HCT116 (cell line): ENCODE measurements around the gene FYCO1. TPM values are rescaled to one million over a fixed set of nuclear protein-coding genes. Genes with fewer than 3 reads are reported as not detected.

ENCODE experiments used
- ATAC-seq: fragments of 200-7000 bp; cut with Tn5 transposase; 2 replicates; pipeline ENCODE4 v1.9.1; 2020; ENCODE audit warnings: mild to moderate bottlenecking, moderate library complexity
- BruUV-seq: library from RNA; stranded (reverse); fragments of 400-500 nt; replicated peaks from 2 replicates; lab custom pipeline; 2021; lab: Mats Ljungman, UMichigan
- CTCF ChIA-PET: fragments of 300-600 bp; sonication (Branson Sonifier 250); formaldehyde crosslinking; loops from one replicate; lab custom pipeline; 2021; ENCODE audit warnings: antibody characterized with exemption; lab: Charles Lee
- POLR2A ChIA-PET: fragments of 300-600, 350-600 bp; sonication (Branson Sonifier 250); formaldehyde crosslinking; loops from one replicate; lab custom pipeline; 2021; ENCODE audit warnings: antibody characterized with exemption; lab: Charles Lee
- RAD21 ChIA-PET, 2 experiments: fragments of 300-600 bp; sonication (Branson Sonifier 250); formaldehyde crosslinking; loops; one replicate each; lab custom pipeline; 2023; ENCODE audit warnings: low total read pairs in 2 of 2; ENCODE audit not compliant: uncharacterized antibody in 2 of 2, unreplicated experiment in 2 of 2, low non-redundant PET in 1 of 2; lab: Charles Lee
- DNase-seq: peaks from one replicate; pipeline ENCODE4 v3.0.0-alpha.2; 2010; ENCODE audit warnings: low read depth, low spot score
- H2AFZ ChIP-seq: fragments of 200-600 bp; shearing (Covaris generic), sonication (generic); 2 replicates; pipeline ENCODE4 v1.6.1; 2017; ENCODE audit warnings: low read depth, mixed run types, mixed read lengths, antibody characterized with exemption, low read length; ENCODE audit not compliant: poor library complexity, severe bottlenecking
- H3K27ac ChIP-seq: 2 replicates; pipeline ENCODE4 v1.5.1; 2012; ENCODE audit warnings: low read depth, low read length
- H3K27me3 ChIP-seq: fragments of 200-600 bp; sonication (generic); 2 replicates; pipeline ENCODE4 v1.6.1; 2016; ENCODE audit warnings: mixed run types, low read length, mixed read lengths; ENCODE audit not compliant: insufficient read depth
- H3K36me3 ChIP-seq, 2 experiments: fragments of 200-500 bp in 1 of 2; fragments of 200-600 bp in 1 of 2; sonication (Bioruptor generic) in 1 of 2; sonication (generic) in 1 of 2; 2 replicates each; pipeline versions ENCODE4 v1.5.1 to v1.6.1; 2014 to 2016; ENCODE audit warnings: low read length in 2 of 2, inconsistent platforms in 1 of 2, mixed read lengths in 1 of 2, mixed run types in 1 of 2; ENCODE audit not compliant: insufficient read depth in 2 of 2, control insufficient read depth in 1 of 2
- H3K4me1 ChIP-seq, 2 experiments: fragments of 200-600 bp in 1 of 2; sonication (generic) in 1 of 2; 2 replicates each; pipeline versions ENCODE4 v1.5.1 to v1.6.1; 2012 to 2017; ENCODE audit warnings: low read length in 2 of 2, inconsistent platforms in 1 of 2, mild to moderate bottlenecking in 1 of 2, mixed read lengths in 1 of 2, mixed run types in 1 of 2, moderate library complexity in 1 of 2; ENCODE audit not compliant: insufficient read depth in 2 of 2, control insufficient read depth in 1 of 2
- H3K4me2 ChIP-seq: fragments of 200-600 bp; sonication (generic); 2 replicates; pipeline ENCODE4 v1.6.1; 2017; ENCODE audit warnings: mixed run types, low read length, mixed read lengths
- H3K4me3 ChIP-seq, 2 experiments: fragments of 200-600 bp in 1 of 2; sonication (generic) in 1 of 2; replicated peaks in 1 of 2; 2 replicates each; pipeline ENCODE4 v1.5.1; 2011 to 2016; ENCODE audit warnings: low read length in 2 of 2, control low read depth in 1 of 2, low read depth in 1 of 2, mild to moderate bottlenecking in 1 of 2, mixed read lengths in 1 of 2, mixed run types in 1 of 2
- H3K79me2 ChIP-seq: fragments of 200-600 bp; sonication (generic); 2 replicates; pipeline ENCODE4 v1.6.1; 2017; ENCODE audit warnings: mild to moderate bottlenecking, mixed run types, low read length, moderate library complexity, mixed read lengths; ENCODE audit not compliant: insufficient read depth
- H3K9ac ChIP-seq: fragments of 200-600 bp; sonication (generic); 2 replicates; pipeline ENCODE4 v1.6.1; 2016; ENCODE audit warnings: low read length, mixed read lengths
- H3K9me2 ChIP-seq: fragments of 200-600 bp; sonication (generic), shearing (Covaris generic); 2 replicates; pipeline ENCODE4 v1.6.1; 2017; ENCODE audit warnings: mixed run types, mild to moderate bottlenecking, moderate library complexity; ENCODE audit not compliant: insufficient read depth
- H3K9me3 ChIP-seq, 2 experiments: fragments of 200-500 bp in 1 of 2; fragments of 200-600 bp in 1 of 2; sonication (Bioruptor generic) in 1 of 2; sonication (generic) in 1 of 2; 2 replicates each; pipeline ENCODE4 v1.6.1; 2014 to 2017; ENCODE audit warnings: low read length in 2 of 2, mixed read lengths in 2 of 2, inconsistent platforms in 1 of 2, low read depth in 1 of 2, mild to moderate bottlenecking in 1 of 2, mixed run types in 1 of 2, moderate library complexity in 1 of 2; ENCODE audit not compliant: control insufficient read depth in 1 of 2, insufficient read depth in 1 of 2
- H4K20me1 ChIP-seq: fragments of 200-600 bp; sonication (generic), shearing (Covaris generic); 2 replicates; pipeline ENCODE4 v1.6.1; 2017; ENCODE audit warnings: mixed run types, mild to moderate bottlenecking, moderate library complexity; ENCODE audit not compliant: insufficient read depth
- CEBPB ChIP-seq: IDR thresholded peaks from 2 replicates; pipeline ENCODE4 v1.6.1; 2012; ENCODE audit warnings: low read depth
- EGR1 ChIP-seq: IDR thresholded peaks from 2 replicates; pipeline ENCODE4 v1.6.1; 2012; ENCODE audit warnings: low read depth
- EZH2 ChIP-seq: fragments of 200-600 bp; sonication (generic); IDR thresholded peaks from 2 replicates; pipeline ENCODE4 v1.6.1; 2017; ENCODE audit warnings: antibody characterized with exemption, mixed run types
- FOSL1 ChIP-seq: IDR thresholded peaks from 2 replicates; pipeline ENCODE4 v1.6.1; 2012; ENCODE audit warnings: low read depth
- JUND ChIP-seq: IDR thresholded peaks from 2 replicates; pipeline ENCODE4 v1.6.1; 2012
- MAX ChIP-seq: IDR thresholded peaks from 2 replicates; pipeline ENCODE4 v1.6.1; 2012
- POLR2A ChIP-seq: IDR thresholded peaks from 2 replicates; pipeline ENCODE4 v1.7.0; 2011; ENCODE audit warnings: borderline replicate concordance; ENCODE audit not compliant: insufficient read depth, insufficient read length; ENCODE audit errors: extremely low read depth
- SIN3A ChIP-seq: IDR thresholded peaks from 2 replicates; pipeline ENCODE4 v1.6.1; 2012; ENCODE audit warnings: low read depth
- SRF ChIP-seq: IDR thresholded peaks from 2 replicates; pipeline ENCODE4 v1.6.1; 2012; ENCODE audit warnings: low read depth
- ZNF274 ChIP-seq: fragments of 200-500 bp; sonication (Bioruptor generic); IDR thresholded peaks from 2 replicates; pipeline ENCODE4 v1.6.1; 2014; ENCODE audit warnings: mild to moderate bottlenecking, low read depth, low read length, inconsistent platforms
- intact Hi-C: fragments of 100-400 bp; cut with micrococcal nuclease; formaldehyde crosslinking; loops from 2 replicates; pipeline ENCODE4 v1.10.0; 2022
- total RNA-seq: library from RNA; stranded (reverse); gene quantifications from one replicate; pipeline ENCODE4 v1.2.1, GENCODE V29; 2021; ENCODE audit not compliant: unreplicated experiment

The FYCO1 gene
- total RNA-seq, 1 experiment from 2014 or later, result 15.8 TPM

- H3K4me3 ChIP-seq, result no peak overlapping the region
- no peaks in the 10 kb centered on the region for H4K20me1 ChIP-seq
- no peak for DNase-seq
- no peaks in the 10 kb centered on the region for H3K9me3 ChIP-seq
- TF ChIP-seq JUND, result no peak
- TF ChIP-seq, all 23 proteins: peak for 0
- H3K9me2 ChIP-seq, result no peaks in the 10 kb centered on the region
- no TSS peak for BruUV-seq
- peaks cover 16 to 38% of the 10 kb centered on the region in 2 experiments for H3K36me3 ChIP-seq
- no peaks in the 10 kb centered on the region for H3K27me3 ChIP-seq
- no peak overlapping the region for H3K27ac ChIP-seq
- H3K79me2 ChIP-seq, result no peaks in the 10 kb centered on the region
- no peaks in the 10 kb centered on the region for H3K4me1 ChIP-seq
- no peak for ATAC-seq
- ChIA-PET CTCF (no interaction called here), POLR2A (no interaction called here), RAD21 (no interaction called here)
- intact Hi-C loops, result no loop called here
- no peak overlapping the region for H3K9ac ChIP-seq
- H2AFZ ChIP-seq, result no peak overlapping the region
- H3K4me2 ChIP-seq, result no peak overlapping the region
Measured at GRCh38 chr3:45950131-45950530, 45.5 kb downstream of the FYCO1 start.

GRCh38 chr3:45949432-45949831 is 46.2 kb downstream of the FYCO1 start:
- no peak overlapping the region for H3K4me2 ChIP-seq
- no peaks in the 10 kb centered on the region for H4K20me1 ChIP-seq
- peaks cover 13 to 31% of the 10 kb centered on the region in 2 experiments for H3K36me3 ChIP-seq
- no peak overlapping the region for H3K9ac ChIP-seq
- intact Hi-C loops, result no loop called here
- no peak for TF ChIP-seq POLR2A
- TF ChIP-seq FOSL1, result no peak
- no peak for TF ChIP-seq EGR1
- no peak for TF ChIP-seq CEBPB
- no peak for TF ChIP-seq ZNF274
- no peak for TF ChIP-seq EZH2
- no peak for TF ChIP-seq SIN3A
- TF ChIP-seq SRF, result no peak
- no peak for TF ChIP-seq MAX
- H3K4me1 ChIP-seq, result no peaks in the 10 kb centered on the region
- ChIA-PET CTCF (no interaction called here), POLR2A (no interaction called here), RAD21 (no interaction called here)
- no peaks in the 10 kb centered on the region for H3K9me2 ChIP-seq
- no peaks in the 10 kb centered on the region for H3K27me3 ChIP-seq
- no peak overlapping the region for H3K27ac ChIP-seq
- no peak overlapping the region for H2AFZ ChIP-seq
- DNase-seq (no peak), ATAC-seq (no peak)
- BruUV-seq, result no TSS peak
- H3K4me3 ChIP-seq, result no peak overlapping the region
- H3K79me2 ChIP-seq, result no peaks in the 10 kb centered on the region
- no peaks in the 10 kb centered on the region for H3K9me3 ChIP-seq
